Measurements from ENCODE around the gene TCEAL2.
A peak's percentile ranks its signal among the peaks of the same experiment; 100 is the strongest.
"Not testable (repeated sequence)": the region's sequence is repeated elsewhere in the genome, so short reads cannot be mapped to it uniquely, and the experiment has no call there.

TCEAL2 gene

DNA sequence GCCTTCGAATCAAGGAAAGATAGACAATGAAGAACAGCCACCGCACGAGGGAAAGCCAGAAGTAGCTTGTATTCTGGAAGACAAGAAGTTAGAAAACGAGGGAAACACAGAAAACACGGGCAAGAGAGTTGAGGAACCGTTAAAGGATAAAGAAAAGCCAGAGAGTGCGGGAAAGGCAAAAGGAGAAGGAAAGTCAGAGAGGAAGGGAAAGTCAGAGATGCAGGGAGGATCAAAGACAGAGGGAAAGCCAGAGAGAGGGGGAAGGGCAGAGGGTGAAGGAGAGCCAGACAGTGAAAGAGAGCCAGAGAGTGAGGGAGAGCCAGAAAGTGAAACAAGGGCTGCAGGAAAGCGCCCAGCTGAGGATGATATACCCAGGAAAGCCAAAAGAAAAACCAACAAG lies 1.4 kb downstream of the TCEAL2 start:
- Histone ChIP-seq H3K27ac (replicated peaks) (no peak overlapping the region), H3K4me3 (replicated peaks; ENCODE audit: insufficient read depth, low read length) (no peak overlapping the region), H3K27me3 (ENCODE audit: insufficient read depth, poor library complexity, severe bottlenecking) (peaks cover 8% of the 10 kb centered on the region)
- TF ChIP-seq, protein P1, sequence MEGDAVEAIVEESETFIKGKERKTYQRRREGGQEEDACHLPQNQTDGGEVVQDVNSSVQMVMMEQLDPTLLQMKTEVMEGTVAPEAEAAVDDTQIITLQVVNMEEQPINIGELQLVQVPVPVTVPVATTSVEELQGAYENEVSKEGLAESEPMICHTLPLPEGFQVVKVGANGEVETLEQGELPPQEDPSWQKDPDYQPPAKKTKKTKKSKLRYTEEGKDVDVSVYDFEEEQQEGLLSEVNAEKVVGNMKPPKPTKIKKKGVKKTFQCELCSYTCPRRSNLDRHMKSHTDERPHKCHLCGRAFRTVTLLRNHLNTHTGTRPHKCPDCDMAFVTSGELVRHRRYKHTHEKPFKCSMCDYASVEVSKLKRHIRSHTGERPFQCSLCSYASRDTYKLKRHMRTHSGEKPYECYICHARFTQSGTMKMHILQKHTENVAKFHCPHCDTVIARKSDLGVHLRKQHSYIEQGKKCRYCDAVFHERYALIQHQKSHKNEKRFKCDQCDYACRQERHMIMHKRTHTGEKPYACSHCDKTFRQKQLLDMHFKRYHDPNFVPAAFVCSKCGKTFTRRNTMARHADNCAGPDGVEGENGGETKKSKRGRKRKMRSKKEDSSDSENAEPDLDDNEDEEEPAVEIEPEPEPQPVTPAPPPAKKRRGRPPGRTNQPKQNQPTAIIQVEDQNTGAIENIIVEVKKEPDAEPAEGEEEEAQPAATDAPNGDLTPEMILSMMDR (IDR thresholded peaks at IDR 0.05; ENCODE audit: insufficient read depth, low read length) = no peak
- TF ChIP-seq, protein P2, sequence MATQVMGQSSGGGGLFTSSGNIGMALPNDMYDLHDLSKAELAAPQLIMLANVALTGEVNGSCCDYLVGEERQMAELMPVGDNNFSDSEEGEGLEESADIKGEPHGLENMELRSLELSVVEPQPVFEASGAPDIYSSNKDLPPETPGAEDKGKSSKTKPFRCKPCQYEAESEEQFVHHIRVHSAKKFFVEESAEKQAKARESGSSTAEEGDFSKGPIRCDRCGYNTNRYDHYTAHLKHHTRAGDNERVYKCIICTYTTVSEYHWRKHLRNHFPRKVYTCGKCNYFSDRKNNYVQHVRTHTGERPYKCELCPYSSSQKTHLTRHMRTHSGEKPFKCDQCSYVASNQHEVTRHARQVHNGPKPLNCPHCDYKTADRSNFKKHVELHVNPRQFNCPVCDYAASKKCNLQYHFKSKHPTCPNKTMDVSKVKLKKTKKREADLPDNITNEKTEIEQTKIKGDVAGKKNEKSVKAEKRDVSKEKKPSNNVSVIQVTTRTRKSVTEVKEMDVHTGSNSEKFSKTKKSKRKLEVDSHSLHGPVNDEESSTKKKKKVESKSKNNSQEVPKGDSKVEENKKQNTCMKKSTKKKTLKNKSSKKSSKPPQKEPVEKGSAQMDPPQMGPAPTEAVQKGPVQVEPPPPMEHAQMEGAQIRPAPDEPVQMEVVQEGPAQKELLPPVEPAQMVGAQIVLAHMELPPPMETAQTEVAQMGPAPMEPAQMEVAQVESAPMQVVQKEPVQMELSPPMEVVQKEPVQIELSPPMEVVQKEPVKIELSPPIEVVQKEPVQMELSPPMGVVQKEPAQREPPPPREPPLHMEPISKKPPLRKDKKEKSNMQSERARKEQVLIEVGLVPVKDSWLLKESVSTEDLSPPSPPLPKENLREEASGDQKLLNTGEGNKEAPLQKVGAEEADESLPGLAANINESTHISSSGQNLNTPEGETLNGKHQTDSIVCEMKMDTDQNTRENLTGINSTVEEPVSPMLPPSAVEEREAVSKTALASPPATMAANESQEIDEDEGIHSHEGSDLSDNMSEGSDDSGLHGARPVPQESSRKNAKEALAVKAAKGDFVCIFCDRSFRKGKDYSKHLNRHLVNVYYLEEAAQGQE (IDR thresholded peaks at IDR 0.05; ENCODE audit: insufficient replicate concordance, low read depth) = no peak
- TF ChIP-seq GABPA (IDR thresholded peaks at IDR 0.05; ENCODE audit: low read depth) (no peak), SPI1 (IDR thresholded peaks at IDR 0.05; ENCODE audit: borderline replicate concordance, low read depth) (no peak), POLR2AphosphoS5 (IDR thresholded peaks at IDR 0.05; ENCODE audit: low read depth) (no peak)
- DNase-seq (ENCODE audit: low read depth in 1 of 2, low spot score in 1 of 2) = no peak

DNA sequence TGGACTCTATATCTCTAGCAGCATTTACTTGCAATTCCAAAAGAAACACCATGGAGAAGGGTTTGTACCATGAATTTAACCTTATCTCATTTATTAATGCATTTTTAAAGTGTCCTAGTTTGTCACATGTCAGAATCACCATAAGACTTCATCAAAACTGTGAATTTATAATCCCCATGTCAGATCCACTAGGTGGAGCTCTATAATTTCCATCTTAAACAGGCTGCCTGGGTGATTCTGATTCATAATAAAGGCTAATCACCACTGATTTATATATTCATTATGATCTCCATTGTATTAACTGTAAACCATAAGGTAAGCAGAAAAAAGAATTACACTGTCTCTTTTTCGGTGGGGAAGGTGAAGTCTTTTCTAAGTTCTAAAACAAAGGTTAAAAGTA lies 4.0 kb downstream of the TCEAL2 start:
- TF ChIP-seq, protein P2 (IDR thresholded peaks at IDR 0.05; ENCODE audit: insufficient replicate concordance, low read depth) = no peak
- TF ChIP-seq GABPA (IDR thresholded peaks at IDR 0.05; ENCODE audit: low read depth) = no peak
- no peak for TF ChIP-seq POLR2AphosphoS5 (IDR thresholded peaks at IDR 0.05; ENCODE audit: low read depth)
- TF ChIP-seq, protein P1 (IDR thresholded peaks at IDR 0.05; ENCODE audit: insufficient read depth, low read length) = no peak
- TF ChIP-seq SPI1 (IDR thresholded peaks at IDR 0.05; ENCODE audit: borderline replicate concordance, low read depth) = no peak
- DNase-seq (ENCODE audit: low read depth in 1 of 2, low spot score in 1 of 2) = no peak
- Histone ChIP-seq H3K27me3 (ENCODE audit: insufficient read depth, poor library complexity, severe bottlenecking) (peaks cover 8% of the 10 kb centered on the region), H3K4me3 (replicated peaks; ENCODE audit: insufficient read depth, low read length) (no peak overlapping the region), H3K27ac (replicated peaks) (no peak overlapping the region)

DNA sequence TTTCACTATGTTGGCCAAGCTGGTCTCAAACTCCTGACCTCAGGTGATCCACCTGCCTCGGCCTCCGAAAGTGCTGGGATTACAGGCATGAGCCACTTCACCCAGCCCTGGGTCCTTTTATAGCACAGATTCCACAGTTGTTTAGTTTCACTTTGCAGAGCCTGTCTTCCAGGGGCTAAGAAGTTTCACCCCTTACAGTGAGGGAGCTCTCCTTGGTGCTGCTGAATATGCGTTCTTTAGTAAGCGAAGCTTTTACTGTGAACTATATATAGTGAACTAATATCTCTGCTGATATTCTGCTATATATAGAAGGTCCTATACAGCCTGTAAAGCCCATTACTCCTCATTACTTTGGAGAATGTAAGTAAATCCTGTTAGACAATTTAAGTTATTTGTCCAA lies 12.6 kb downstream of the TCEAL2 start:
- Histone ChIP-seq H3K27me3 (ENCODE audit: insufficient read depth, poor library complexity, severe bottlenecking) (no peaks in the 10 kb centered on the region), H3K4me3 (replicated peaks; ENCODE audit: insufficient read depth, low read length) (no peak overlapping the region), H3K27ac (replicated peaks) (no peak overlapping the region)
- no peak for DNase-seq (ENCODE audit: low read depth in 1 of 2, low spot score in 1 of 2)
- TF ChIP-seq, protein P1 (IDR thresholded peaks at IDR 0.05; ENCODE audit: insufficient read depth, low read length) = no peak
- TF ChIP-seq, protein P2 (IDR thresholded peaks at IDR 0.05; ENCODE audit: insufficient replicate concordance, low read depth) = peak; percentile 75
- TF ChIP-seq POLR2AphosphoS5 (IDR thresholded peaks at IDR 0.05; ENCODE audit: low read depth) (no peak), GABPA (IDR thresholded peaks at IDR 0.05; ENCODE audit: low read depth) (no peak), SPI1 (IDR thresholded peaks at IDR 0.05; ENCODE audit: borderline replicate concordance, low read depth) (no peak)

DNA sequence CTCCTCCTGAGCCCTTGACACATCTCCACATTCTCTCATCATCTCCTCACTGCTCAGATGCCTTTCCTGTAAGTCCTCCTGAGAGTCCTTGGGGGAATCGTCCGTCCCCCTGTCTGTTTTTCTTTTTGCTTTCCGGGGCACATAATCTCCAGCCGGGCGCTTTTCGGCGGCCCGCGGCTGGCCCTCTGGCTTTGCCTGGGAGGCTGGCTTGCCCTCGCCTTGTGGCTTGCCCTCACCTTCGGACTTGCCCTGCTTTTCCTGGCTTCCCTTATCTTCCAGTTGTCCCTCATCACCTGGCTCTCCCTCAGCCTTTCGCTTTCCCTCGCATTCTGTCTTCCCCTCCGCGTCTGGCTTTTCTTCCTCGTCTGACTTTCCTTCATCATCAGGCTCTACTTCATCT lies 15.4 kb downstream of the TCEAL2 start:
- DNase-seq (ENCODE audit: low read depth in 1 of 2, low spot score in 1 of 2); H3K4me3 ChIP-seq (replicated peaks; ENCODE audit: insufficient read depth, low read length); H3K27ac ChIP-seq (replicated peaks); H3K27me3 ChIP-seq (ENCODE audit: insufficient read depth, poor library complexity, severe bottlenecking): not testable (repeated sequence)

DNA sequence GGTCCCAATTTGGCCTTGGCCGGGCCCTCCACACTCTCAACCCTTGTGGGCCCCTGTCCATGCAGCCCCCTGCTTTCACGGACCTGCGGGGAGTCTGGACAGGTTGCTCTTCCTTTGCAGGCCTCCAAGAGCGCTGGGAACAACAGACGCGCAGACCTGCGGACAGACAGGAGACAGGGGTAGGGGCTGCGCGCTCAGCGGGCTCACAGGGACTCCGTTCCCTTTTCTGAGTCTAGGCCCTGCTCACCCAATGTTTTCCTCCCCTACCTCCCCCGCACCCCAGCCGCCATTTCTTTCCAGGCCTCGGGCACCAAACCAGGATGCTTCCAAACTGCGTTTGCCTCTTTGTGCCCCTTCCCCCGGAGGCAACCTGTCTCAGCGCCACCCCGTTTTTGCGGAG lies 16.2 kb downstream of the TCEAL2 start:
- not testable (repeated sequence) for DNase-seq (ENCODE audit: low read depth in 1 of 2, low spot score in 1 of 2); H3K27ac ChIP-seq (replicated peaks)

DNA sequence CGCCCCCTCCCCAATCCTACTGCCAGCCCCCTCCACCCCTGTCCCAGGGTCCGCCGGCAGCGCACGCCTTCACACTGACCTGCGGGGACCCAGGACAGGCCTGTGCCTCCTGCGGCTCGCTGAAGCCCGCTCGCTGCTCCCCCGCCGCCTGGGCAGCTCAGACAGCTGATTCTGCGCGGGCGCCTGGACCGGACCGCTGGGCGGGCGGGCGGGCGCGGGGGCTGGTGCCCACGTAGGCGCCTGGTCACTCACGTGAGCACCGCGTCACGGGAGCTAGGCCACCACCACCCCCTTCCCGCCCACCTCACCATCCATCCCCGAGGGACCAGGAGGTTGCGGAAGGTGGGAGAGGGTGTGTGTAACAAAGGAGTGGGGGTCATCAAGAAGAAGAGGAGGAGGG lies 16.8 kb downstream of the TCEAL2 start, which contains the start of gene TCEAL6:
TCEAL6 (minus strand) TSS at position 208 of the 400 bp plus-strand sequence.
- H3K27me3 ChIP-seq (ENCODE audit: insufficient read depth, poor library complexity, severe bottlenecking); H3K4me3 ChIP-seq (replicated peaks; ENCODE audit: insufficient read depth, low read length); H3K27ac ChIP-seq (replicated peaks); DNase-seq (ENCODE audit: low read depth in 1 of 2, low spot score in 1 of 2): not testable (repeated sequence)

More for the DNA sequence above, 16.2 kb downstream of the TCEAL2 start:
- not testable (repeated sequence) for H3K27me3 ChIP-seq (ENCODE audit: insufficient read depth, poor library complexity, severe bottlenecking); H3K4me3 ChIP-seq (replicated peaks; ENCODE audit: insufficient read depth, low read length)

Measured in HL-60 (cell line).